ENCODE data around the gene EEFSEC.

EEFSEC gene

DNA sequence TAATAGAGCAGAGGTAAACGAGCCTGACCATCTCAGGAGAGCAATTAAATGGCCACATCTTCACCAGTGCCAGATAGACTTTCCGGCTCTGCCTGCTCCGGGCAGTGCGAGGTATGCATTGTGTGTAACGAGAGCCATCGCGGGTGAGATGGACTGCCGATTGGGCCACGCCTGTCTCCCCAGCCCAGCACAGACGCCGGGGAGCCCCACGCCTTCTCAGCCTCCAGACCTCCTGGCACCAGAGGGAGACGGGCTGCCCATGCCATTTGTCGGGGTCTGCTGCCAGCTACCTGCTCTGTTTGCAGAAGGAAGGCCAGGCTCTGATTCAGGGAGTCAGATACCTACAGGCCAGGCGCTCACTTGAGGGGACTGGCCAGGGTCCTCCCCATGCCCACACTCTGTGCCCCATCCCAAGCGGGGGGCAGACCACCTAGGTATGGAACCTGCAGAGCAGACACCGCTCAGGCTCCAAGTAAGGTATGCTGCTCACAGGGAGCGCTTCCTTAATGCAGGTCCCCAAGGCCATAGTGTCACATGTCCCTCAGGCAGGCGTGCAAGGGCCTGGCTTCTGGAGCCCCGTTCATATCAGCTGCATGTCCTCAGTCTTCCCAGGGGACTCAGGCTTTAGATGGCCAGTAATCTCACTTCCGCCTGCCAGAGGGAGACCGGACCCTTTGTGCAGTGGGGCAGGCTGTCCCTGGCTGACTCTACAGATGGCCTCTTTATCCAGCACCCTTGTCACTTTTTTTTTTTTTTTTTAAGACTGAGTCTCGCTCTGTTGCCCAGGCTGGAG is 251.2 kb downstream of the EEFSEC start:
- DNase-seq, result no peak
- in situ Hi-C loops (cut with HindIII; ENCODE audit: low pct_ligation_motif_present, low pct_unique_long_range_greater_than_20kb, low sequenced_read_pairs), result no loop called here

- in situ Hi-C loops (cut with HindIII; ENCODE audit: low pct_ligation_motif_present, low pct_unique_long_range_greater_than_20kb, low sequenced_read_pairs), result no loop called here
These were observed 252.4 kb downstream of the EEFSEC start for GRCh38 chr3:128405554-128406277.

GRCh38 chr3:128407247-128407646 is 254.0 kb downstream of the EEFSEC start:
- in situ Hi-C loops (cut with HindIII; ENCODE audit: low pct_ligation_motif_present, low pct_unique_long_range_greater_than_20kb, low sequenced_read_pairs), result no loop called here
- no peak for DNase-seq

More at GRCh38 chr3:128405554-128406277, 252.4 kb downstream of the EEFSEC start:
- no peak for DNase-seq

DNA sequence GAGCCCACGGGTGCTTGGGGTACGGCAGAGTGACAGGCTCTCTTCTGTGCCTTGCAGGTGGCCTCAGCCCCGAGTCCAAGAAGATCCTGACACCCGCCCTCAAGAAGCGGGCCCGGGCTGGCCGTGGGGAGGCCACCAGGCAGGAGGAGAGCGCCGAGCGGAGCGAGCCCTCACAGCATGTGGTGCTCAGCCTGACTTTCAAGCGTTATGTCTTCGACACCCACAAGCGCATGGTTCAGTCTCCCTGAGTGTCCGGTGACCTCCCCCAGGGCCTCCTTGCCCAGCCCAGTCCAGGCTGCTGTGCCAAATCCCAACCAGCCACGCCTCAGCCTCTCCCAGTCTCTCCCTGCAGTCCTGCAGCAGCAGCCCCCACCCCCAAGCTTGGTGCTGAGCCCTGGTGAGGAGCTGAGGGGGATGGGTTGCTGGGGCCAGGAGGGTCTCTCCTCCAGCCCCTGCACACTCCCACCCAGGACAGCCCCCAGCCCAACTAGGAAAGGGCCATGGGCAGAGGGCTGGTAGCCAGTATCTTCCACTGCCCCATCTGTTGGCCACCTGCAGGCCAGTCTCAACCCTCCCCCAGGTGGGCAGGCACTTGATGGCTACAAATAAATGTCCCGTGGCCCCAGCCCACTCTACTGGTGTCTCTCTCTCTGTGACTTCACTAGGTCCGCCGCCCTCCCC is 254.9 kb downstream of the EEFSEC start:
- no peak for DNase-seq
- in situ Hi-C loops (cut with HindIII; ENCODE audit: low pct_ligation_motif_present, low pct_unique_long_range_greater_than_20kb, low sequenced_read_pairs), result no loop called here

- DNase-seq, result peak; percentile 3
- in situ Hi-C loops (cut with HindIII; ENCODE audit: low pct_ligation_motif_present, low pct_unique_long_range_greater_than_20kb, low sequenced_read_pairs), result no loop called here
These were observed 255.7 kb downstream of the EEFSEC start for GRCh38 chr3:128408693-128409623.

DNA sequence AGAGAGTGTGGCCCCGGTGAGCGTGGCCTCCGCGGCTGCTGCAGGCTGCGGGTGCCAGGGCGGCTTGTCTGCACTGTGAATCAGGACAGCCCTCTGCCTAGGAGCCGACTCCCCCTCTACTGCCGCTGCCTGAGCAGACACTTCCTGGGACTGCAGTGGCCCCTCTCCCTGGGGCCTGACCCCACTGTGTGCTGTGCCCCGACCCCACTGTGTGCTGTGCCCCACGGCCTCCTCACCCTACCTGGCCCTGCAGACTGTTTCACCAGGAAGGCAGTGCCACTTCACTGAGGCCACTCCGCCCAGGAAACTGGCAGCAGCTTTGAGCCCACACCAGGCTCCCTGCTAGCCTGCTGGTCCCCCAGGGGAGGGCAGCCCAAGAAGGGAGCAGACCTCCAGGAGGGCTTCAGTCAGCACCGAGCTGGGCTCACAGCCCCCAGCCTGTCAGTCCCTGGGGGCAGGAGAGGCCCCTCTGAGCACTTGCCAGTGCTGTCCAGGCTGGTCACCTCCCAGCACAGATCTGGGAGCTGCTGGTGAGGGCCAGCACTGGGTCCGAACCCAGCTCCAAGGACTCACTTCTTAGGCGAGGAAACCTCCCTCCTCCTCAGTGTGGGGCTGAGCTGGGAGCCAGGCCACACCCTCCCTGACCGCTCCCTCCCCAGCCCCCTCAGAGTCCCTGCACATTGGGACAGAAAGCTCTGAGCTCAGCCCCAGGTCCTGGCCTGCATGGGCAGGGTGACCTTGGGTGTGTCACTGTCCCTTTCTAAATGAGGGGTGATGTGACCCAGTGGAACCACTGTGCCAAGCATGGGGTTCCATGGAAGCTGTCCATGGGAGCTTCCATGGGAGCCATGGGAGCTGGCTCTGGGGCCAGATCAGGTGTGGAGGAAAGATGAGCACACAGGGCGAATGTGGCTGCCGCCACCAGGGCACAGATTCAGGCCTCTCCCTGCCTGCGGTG is 256.6 kb downstream of the EEFSEC start:
- no peak for DNase-seq
- in situ Hi-C loops (cut with HindIII; ENCODE audit: low pct_ligation_motif_present, low pct_unique_long_range_greater_than_20kb, low sequenced_read_pairs), result no loop called here

GRCh38 chr3:128410669-128411573 is 257.6 kb downstream of the EEFSEC start:
- in situ Hi-C loops (cut with HindIII; ENCODE audit: low pct_ligation_motif_present, low pct_unique_long_range_greater_than_20kb, low sequenced_read_pairs), result no loop called here
- DNase-seq, result no peak

DNA sequence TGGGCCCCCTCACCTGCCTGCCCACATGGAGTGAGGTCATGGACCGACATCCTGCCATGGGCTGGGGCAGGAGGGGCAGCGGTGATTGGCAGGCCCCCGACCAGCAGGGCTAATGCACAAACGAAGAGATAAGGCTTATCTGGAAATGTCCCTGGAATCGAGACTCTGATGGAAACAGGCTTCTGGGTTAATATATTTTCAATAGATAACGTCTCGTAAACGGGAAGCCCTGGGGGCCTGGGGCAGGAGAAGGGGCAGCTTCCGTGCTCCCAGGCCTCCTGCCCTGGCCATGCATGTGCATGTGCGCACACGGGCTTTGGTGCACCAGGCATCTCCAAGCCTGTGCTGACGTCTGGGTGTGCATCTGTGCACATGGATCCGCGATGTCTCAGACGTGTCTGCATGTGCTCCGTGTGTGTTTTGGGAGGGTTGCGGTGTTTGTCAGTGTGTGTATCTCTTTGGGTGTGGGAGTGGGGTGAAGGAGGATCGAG is 258.3 kb downstream of the EEFSEC start:
- no peak for DNase-seq
- in situ Hi-C loops (cut with HindIII; ENCODE audit: low pct_ligation_motif_present, low pct_unique_long_range_greater_than_20kb, low sequenced_read_pairs), result no loop called here

DNA sequence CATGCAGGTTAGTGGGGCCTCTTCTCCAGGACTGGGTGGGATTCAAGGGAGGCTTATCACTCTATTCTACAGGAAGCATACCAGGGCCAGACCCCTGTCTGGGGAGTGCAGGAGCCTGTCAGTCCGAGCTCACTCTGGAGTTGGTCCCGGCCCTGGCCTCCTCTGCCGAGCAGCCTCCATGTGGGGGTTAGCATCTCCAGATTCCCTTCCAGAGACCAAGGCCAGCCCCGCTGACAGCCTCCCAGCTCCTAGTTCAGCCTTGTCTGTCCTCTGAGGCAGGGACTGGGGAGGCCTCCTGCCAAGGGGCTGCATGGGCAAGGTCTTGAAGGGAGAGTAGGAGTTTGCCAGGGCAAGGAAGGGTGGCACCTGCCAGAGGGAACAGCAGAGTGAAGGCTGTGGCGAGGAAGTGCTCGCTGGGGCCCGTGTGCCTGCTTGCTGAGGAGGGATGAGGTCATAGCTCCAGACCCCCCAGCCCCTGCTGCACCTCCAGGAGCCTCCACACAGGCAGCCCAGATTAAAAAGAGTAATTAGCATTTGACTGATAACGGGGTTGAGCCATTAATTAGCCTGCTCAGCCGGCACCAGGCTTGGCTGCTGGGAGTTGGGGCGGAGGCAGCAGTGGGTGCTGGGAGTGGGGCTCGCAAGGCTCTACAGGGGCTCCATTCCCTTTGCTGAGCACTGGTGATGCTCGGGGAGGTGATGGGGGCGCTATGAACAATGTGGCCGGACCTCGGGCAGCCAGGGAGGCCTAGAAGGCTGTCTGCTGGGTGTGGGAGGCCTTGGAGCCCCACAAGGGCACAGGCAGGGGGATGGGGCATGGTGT is 259.1 kb downstream of the EEFSEC start:
- in situ Hi-C loops (cut with HindIII; ENCODE audit: low pct_ligation_motif_present, low pct_unique_long_range_greater_than_20kb, low sequenced_read_pairs), result no loop called here
- DNase-seq, result no peak

GRCh38 chr3:128413003-128413370 is 259.7 kb downstream of the EEFSEC start:
- DNase-seq, result no peak
- in situ Hi-C loops (cut with HindIII; ENCODE audit: low pct_ligation_motif_present, low pct_unique_long_range_greater_than_20kb, low sequenced_read_pairs), result no loop called here

DNA sequence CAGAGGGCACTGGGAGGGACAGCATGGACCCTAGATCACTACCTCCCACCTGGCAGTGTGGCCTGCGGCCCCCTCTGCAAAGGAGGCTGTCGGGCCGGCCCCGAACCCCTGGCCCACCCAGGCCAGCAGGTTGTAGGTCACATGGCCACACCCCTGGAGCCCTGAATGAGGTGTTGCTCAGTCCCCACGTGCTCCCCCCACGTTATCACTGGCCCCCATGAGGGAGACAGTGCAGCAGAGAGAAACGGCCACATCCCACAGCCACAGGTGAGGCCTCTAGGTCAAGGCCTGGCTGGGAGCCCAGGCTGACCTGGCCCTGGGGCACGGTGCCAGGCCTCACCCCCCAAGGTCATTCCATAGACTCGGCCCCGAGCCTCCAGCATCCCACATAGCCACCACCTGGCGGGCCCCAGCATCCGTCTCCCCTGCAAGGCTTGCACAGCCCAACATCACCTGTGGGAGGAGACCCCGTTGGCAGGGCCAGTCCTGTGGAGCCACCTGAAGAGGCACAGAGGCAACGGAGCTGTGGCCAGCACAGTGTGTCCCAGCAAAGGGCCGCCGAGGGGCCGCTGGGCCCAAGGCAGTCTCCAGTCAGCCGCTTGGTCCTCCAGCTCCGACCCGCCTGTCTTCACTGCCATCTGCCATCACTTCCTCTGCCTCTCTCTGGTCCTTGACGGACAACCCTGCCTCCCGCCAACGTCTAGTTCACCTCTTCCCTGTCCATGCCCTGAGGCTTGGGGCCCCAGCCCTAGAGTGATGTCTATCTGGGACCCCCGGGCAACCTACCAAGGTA is 260.3 kb downstream of the EEFSEC start:
- DNase-seq, result no peak
- in situ Hi-C loops (cut with HindIII; ENCODE audit: low pct_ligation_motif_present, low pct_unique_long_range_greater_than_20kb, low sequenced_read_pairs), result no loop called here

DNA sequence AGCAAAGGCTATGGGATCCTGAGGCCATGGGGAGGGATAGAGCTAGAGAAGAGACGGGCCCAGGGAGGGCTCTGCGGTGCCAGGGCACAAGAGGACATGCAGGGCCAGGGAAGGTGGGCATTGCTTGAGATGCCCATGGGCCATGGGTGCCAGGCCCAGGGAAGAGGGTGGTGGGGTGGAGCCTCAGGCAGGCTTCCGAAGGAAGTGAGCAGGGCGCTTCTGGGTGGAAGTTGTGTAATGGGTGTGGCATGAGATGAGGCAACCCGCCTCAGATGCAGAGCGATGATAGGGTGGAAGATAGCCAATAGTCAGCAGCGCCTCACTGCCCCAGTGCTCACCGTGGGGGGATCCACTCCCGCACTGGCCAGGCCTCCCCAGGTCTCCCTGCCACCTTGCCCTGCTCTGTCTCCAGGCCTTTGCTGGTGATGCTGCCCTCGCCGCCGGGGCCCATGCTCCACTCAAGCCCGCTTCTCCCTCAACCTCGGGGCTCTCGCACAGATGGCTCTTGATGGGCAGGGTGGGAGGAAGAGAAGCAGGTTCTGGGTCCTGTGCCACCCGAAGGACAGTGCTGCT is 262.0 kb downstream of the EEFSEC start:
- in situ Hi-C loops (cut with HindIII; ENCODE audit: low pct_ligation_motif_present, low pct_unique_long_range_greater_than_20kb, low sequenced_read_pairs), result no loop called here

GRCh38 chr3:128415773-128416577 is 262.7 kb downstream of the EEFSEC start:
- in situ Hi-C loops (cut with HindIII; ENCODE audit: low pct_ligation_motif_present, low pct_unique_long_range_greater_than_20kb, low sequenced_read_pairs), result no loop called here

More for the DNA sequence above, 262.0 kb downstream of the EEFSEC start:
- no peak for DNase-seq

More at GRCh38 chr3:128415773-128416577, 262.7 kb downstream of the EEFSEC start:
- no peak for DNase-seq

Measured in ACHN (cell line).